Adrenal gland (tissue), 12 donors: ENCODE results near the gene MPEG1. TPM values are rescaled to one million over a fixed set of nuclear protein-coding genes. Genes with fewer than 3 reads are reported as not detected.

ENCODE experiments used
- DNase-seq, 7 donors: peaks; one replicate each; pipeline ENCODE4 v3.0.0-alpha.2; 2019 to 2020
- H3K27ac ChIP-seq, 5 donors: fragments of 200-600 bp; sonication (generic) in 4 of 5; 1 replicate in 3 of 5; 2 replicates in 2 of 5; pipeline versions ENCODE4 v1.5.1 to v1.8.0; 2016 to 2020; ENCODE audit warnings: mild to moderate bottlenecking in 1 of 5
- H3K27me3 ChIP-seq: fragments of 200-600 bp; 2 replicates; pipeline ENCODE4 v1.8.0; 2021
- H3K36me3 ChIP-seq, 2 donors: fragments of 200-600 bp; replicated peaks in 1 of 2; 1 replicate in 1 of 2; 2 replicates in 1 of 2; pipeline versions ENCODE4 v1.5.1 to v1.8.0; 2018 to 2022
- H3K4me1 ChIP-seq, 2 donors: fragments of 200-600 bp; replicated peaks in 1 of 2; 1 replicate in 1 of 2; 2 replicates in 1 of 2; pipeline versions ENCODE4 v1.5.1 to v1.8.0; 2018 to 2021
- H3K4me3 ChIP-seq, 4 donors: fragments of 200-600 bp; sonication (generic) in 3 of 4; one replicate each; pipeline ENCODE4 v1.5.1; 2016 to 2018
- H3K9me3 ChIP-seq, 3 donors: fragments of 200-600 bp; sonication (generic) in 1 of 3; replicated peaks in 1 of 3; 1 replicate in 2 of 3; 2 replicates in 1 of 3; pipeline versions ENCODE4 v1.5.1 to v1.8.0; 2016 to 2021
- CTCF ChIP-seq, 6 experiments: fragments of 450-650 bp in 4 of 6; fragments of 200-600 bp in 2 of 6; sonication (generic) in 1 of 6; IDR thresholded peaks; 1 replicate in 5 of 6; 2 replicates in 1 of 6; pipeline versions ENCODE4 v1.5.1 to v1.8.0; 2016 to 2021; ENCODE audit warnings: antibody characterized with exemption in 6 of 6, mild to moderate bottlenecking in 2 of 6, moderate library complexity in 1 of 6
- POLR2A ChIP-seq, 2 donors: fragments of 450-650 bp; IDR thresholded peaks; one replicate each; pipeline ENCODE4 v1.6.1; 2017; ENCODE audit warnings: antibody characterized with exemption in 2 of 2, mild to moderate bottlenecking in 2 of 2, moderate library complexity in 1 of 2
- WGBS, 4 donors: extraction: QIAGEN DNeasy Blood & Tissue Kit in 2 of 4; methylation state at CpG; one replicate each; pipeline versions ENCODE4 v1.1.5 to v1.1.7; 2013 to 2017; 5-methylcytosine and 5-hydroxymethylcytosine counted together
- intact Hi-C, 2 donors: fragments of 100-400 bp; cut with DNase I; formaldehyde crosslinking; loops; one replicate each; pipeline versions ENCODE4 v1.14.1 to v1.15.0; 2022 to 2023
- polyA plus RNA-seq, 3 donors: library from polyadenylated mRNA; stranded (reverse); fragments of 200-250 nt in 2 of 3; fragments of 350-450 nt in 1 of 3; fragmentation: Illumina TruSeq in 1 of 3; extraction: RNeasy Lipid Tissue Mini Kit (QIAGEN cat#74804) in 1 of 3; gene quantifications; one replicate each; pipeline ENCODE4 v1.2.3, GENCODE V29; 2013 to 2014
- total RNA-seq, 9 donors: library from RNA; depleted of rRNA in 4 of 9; stranded (reverse); fragments of >200 nt in 4 of 9; fragments of 120-200 nt in 1 of 9; fragmentation: NEBNext Ultra II Directional in 1 of 9; extraction: Animal tissue kit (Norgen Biotek cat#: 25700) in 1 of 9; gene quantifications; one replicate each; pipeline versions ENCODE4 v1.1.0 to v1.2.4, GENCODE V29; 2013 to 2023
- donor health status: healthy with polysubstance abuse.
- donor health status: Bipolar disorder and iron deficiency.
- donor health status: DM: yes; HTN: yes; CAD: no.
- donor health status: DM: no; HTN: no; CAD: no.
- donor health status: DM: no; HTN: no; CAD: no.
- donor health status: DM: yes; HTN: yes; CAD: no.

MPEG1 gene
- total and polyA plus RNA-seq, 12 donors = 4.5 to 54.8 (median 24.0) TPM

- Histone ChIP-seq H3K27ac (peak overlapping the region in 1 of 5 donors; percentile 29), H3K4me3 (no peak overlapping the region), H3K4me1 (peaks cover 0 to 33% of the 10 kb centered on the region in 2 donors), H3K9me3 (no peaks in the 10 kb centered on the region), H3K27me3 (no peaks in the 10 kb centered on the region), H3K36me3 (no peaks in the 10 kb centered on the region)
- intact Hi-C loops = no loop called here
- WGBS, 4 donors = 45 to 69% (median 57%) methylated on average over 4 of the region's 4 CpGs
- no peak for TF ChIP-seq CTCF (IDR thresholded peaks at IDR 0.05)
- no peak for TF ChIP-seq POLR2A (IDR thresholded peaks at IDR 0.05)
- DNase-seq = no peak
These were observed 8.7 kb upstream of the MPEG1 start for GRCh38 chr11:59221441-59221840.

DNA sequence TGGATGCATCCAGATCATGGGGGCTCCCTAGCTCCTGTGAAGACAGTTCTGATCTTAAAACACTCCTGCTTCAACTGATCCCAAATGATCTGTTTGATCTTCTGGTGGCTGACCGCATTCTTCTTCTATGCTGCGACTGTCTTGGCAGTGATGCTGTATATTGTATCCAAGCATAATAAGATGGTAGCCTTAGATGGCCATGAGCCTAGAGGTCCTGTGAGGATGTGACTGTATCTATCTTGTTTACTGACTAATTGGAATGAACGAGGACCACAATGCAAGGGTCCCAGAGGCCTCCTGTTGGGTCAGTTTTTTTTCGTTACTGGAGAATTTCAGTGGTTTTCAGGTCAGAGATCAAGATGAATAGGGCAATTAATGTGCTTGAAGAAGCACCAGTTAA, 7.1 kb upstream of the MPEG1 start:
- no peak for DNase-seq
- H3K27ac ChIP-seq = peak overlapping the region in 1 of 5 donors; percentile 31
- H3K4me1 ChIP-seq = peaks cover 0 to 28% of the 10 kb centered on the region in 2 donors
- WGBS, 4 donors = 60 to 66% (median 63%) methylated on average over 4 of the region's 4 CpGs
- intact Hi-C loops = no loop called here
- H3K4me3 ChIP-seq = no peak overlapping the region
- H3K36me3 ChIP-seq = no peaks in the 10 kb centered on the region
- H3K27me3 ChIP-seq = no peaks in the 10 kb centered on the region
- no peaks in the 10 kb centered on the region for H3K9me3 ChIP-seq
- TF ChIP-seq CTCF (IDR thresholded peaks at IDR 0.05) (no peak), POLR2A (IDR thresholded peaks at IDR 0.05) (no peak)

DNA sequence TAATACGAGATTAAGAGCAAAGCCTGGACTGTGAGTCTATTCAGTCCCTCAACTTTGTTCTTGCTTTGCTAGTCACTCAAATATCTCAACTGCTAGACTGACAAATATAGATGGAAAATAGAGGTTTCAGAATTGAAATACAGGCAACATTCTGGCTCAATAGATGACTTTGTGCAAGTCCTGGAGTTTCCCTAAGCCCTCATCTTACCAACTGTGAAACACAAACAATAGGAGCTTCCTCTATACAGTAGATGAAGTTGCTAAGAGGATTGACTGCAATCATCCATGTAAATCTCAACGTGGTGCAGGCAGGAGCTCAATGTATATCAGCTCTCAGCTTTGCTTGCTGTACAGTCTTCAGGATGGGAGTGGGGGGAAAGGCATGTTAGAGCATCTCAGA, 6.2 kb upstream of the MPEG1 start:
- DNase-seq = no peak
- Histone ChIP-seq H3K27me3 (no peaks in the 10 kb centered on the region), H3K9me3 (no peaks in the 10 kb centered on the region), H3K4me1 (peaks cover 0 to 24% of the 10 kb centered on the region in 2 donors), H3K4me3 (no peak overlapping the region), H3K36me3 (no peaks in the 10 kb centered on the region), H3K27ac (no peak overlapping the region)
- 44 to 52% (median 45%) methylated on average over 2 of the region's 2 CpGs for whole genome bisulfite sequencing, 4 donors
- intact Hi-C loops = no loop called here
- TF ChIP-seq CTCF (IDR thresholded peaks at IDR 0.05) = no peak
- TF ChIP-seq POLR2A (IDR thresholded peaks at IDR 0.05) = no peak

DNA sequence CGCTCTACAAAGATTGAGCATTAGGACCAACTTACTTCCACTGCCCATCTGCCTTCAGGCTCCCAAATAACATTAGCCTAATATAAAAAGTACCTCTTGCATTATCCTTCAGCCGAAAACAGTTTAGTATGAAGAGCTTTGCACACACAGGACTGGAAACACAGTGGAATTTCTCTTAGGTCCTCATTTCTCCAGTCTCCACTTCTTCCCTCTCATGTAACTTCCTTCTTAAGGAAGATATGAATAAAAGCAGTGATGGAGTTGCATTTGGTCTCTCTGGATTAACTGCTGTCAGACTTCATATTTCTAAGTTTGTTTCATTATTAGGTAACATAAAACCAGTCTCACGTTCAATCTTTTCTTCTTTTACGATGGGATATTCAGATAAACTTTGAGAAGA, 5.6 kb upstream of the MPEG1 start:
- H3K36me3 ChIP-seq = no peaks in the 10 kb centered on the region
- peaks cover 0 to 20% of the 10 kb centered on the region in 2 donors for H3K4me1 ChIP-seq
- intact Hi-C loops = no loop called here
- TF ChIP-seq POLR2A (IDR thresholded peaks at IDR 0.05) = no peak
- TF ChIP-seq CTCF (IDR thresholded peaks at IDR 0.05) = no peak
- WGBS, 4 donors = 71 to 81% (median 76%) methylated on average over 4 of the region's 4 CpGs
- no peaks in the 10 kb centered on the region for H3K27me3 ChIP-seq
- H3K27ac ChIP-seq = peak overlapping the region in 1 of 5 donors; percentile 13
- no peaks in the 10 kb centered on the region for H3K9me3 ChIP-seq
- H3K4me3 ChIP-seq = no peak overlapping the region
- DNase-seq = no peak
